VCaP (cell line): ENCODE results near the gene HDAC8.
"Not testable (repeated sequence)": the region's sequence is repeated elsewhere in the genome, so short reads cannot be mapped to it uniquely, and the experiment has no call there.

ENCODE experiments used
- H3K27ac ChIP-seq: fragments of 450-650 bp; 2 replicates; pipeline ENCODE4 v1.5.1; 2017
- TF ChIP-seq, protein P1 (sequence below): fragments of 450-650 bp; conservative IDR thresholded peaks from 2 replicates; pipeline ENCODE4 v1.5.1; 2017; ENCODE audit warnings: mild to moderate bottlenecking, moderate library complexity

The HDAC8 gene

DNA sequence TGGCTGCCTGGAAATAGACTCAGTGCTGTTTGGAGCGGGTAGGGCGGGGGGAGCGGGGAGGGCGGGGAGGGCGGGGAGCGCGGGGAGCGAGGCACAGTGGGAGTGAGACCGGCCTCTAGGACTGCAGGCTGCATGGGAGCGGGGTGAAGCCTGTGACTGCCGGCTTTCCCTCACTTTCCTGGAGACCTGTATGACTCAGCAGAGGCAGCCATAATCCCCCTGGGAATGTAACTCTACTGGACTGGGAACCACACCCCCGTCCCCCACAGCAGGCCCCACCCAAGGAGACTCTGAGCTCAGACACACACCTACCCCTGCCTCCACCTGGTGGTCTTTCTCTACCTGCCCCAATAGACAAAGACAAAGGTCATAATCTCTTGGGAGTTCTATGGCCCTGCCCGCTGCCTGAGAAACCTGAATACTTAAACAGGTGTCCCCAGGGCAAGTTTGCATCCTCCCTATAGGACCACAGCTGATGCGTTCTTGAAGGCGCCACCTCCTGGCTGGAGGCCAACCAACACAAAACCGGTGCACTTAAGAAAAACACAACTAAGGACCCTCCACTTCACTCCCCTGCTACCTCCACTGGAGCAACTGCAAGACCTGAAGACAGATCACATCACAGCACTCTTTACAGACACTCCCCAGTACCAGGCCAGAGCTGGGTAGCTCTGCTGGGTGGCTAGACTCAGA is 18.0 kb downstream of the HDAC8 start:
- TF ChIP-seq, protein P1, sequence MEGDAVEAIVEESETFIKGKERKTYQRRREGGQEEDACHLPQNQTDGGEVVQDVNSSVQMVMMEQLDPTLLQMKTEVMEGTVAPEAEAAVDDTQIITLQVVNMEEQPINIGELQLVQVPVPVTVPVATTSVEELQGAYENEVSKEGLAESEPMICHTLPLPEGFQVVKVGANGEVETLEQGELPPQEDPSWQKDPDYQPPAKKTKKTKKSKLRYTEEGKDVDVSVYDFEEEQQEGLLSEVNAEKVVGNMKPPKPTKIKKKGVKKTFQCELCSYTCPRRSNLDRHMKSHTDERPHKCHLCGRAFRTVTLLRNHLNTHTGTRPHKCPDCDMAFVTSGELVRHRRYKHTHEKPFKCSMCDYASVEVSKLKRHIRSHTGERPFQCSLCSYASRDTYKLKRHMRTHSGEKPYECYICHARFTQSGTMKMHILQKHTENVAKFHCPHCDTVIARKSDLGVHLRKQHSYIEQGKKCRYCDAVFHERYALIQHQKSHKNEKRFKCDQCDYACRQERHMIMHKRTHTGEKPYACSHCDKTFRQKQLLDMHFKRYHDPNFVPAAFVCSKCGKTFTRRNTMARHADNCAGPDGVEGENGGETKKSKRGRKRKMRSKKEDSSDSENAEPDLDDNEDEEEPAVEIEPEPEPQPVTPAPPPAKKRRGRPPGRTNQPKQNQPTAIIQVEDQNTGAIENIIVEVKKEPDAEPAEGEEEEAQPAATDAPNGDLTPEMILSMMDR, result no peak
- H3K27ac ChIP-seq, result no peak overlapping the region

DNA sequence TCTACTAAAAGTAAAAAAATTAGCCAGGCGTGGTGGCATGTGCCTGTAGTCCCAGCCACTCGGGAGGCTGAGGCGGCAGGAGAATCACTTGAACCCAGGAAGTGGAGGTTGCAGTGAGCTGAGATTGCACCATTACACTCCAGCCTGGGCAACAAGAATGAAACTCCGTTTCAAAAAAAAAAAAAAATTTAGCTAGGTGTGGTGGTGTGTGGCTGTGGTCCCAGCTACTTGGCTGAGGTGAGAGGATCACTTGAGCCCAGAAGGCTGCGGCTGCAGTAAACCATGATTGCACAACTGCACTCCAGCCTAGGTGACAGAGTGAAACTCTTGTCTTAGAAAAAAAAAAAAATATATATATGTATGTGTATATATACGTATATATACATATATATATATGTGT is 20.2 kb downstream of the HDAC8 start:
- H3K27ac ChIP-seq, result not testable (repeated sequence)

DNA sequence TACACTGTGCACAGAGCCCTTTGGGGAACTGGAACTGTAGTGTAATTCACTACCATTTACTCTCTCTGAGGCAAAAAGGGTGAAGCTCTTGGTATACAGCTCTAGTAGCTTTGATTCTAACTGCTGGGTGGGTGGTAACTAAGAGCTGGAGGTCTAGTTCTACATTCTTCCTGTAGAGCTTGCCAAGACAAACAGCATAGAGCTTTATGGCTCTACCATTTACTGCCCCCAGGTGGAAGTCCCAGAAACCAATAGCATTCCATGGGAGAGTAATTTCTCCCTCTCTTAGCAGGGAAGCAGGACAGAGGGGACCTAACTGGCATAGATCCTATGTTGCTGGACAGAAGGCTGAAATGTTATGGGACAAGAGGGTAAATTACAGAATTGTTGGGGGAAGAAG is 26.7 kb downstream of the HDAC8 start:
- no peak overlapping the region for H3K27ac ChIP-seq
- TF ChIP-seq, protein P1, result 0 out of 2 replicates have a peak, but pooled peaks have one; percentile 13

DNA sequence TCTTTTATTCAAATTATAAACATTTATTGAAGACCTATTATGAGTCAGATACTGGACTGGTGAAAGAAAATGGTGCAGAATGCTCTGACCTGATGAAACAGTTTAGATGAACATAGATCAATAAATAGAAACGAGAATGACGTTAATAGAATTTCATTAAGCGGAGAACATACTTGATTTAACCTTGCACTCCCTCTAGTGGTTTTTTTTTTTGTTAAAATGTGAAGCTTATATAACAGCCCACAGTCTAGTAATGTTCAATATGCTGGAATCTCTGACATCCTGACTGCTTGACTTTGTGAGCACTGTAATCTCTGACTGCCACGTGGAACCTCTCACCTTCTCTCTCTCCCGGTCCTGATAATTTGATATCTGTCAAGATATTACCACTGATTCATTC is 32.3 kb downstream of the HDAC8 start:
- TF ChIP-seq, protein P1, result peak; percentile 63
- no peak overlapping the region for H3K27ac ChIP-seq

DNA sequence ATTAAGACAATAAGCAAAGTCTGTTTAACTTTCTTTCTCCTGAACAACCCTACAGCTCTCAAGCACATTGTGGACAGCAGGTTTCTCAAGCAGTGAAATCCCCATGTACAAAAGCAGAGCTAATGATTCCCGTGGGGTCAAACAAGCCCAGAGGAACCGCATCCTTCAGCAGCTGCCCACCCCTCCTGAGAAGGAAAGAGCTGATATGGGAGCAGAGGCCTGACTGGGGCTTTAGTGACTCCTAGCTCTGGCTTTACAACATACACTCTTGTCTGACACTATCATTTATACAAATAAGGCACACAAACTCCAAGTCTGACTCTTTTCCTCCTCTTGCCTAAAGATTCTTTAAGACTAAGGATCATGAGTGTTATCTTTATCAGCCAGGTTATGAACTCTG is 32.8 kb downstream of the HDAC8 start:
- TF ChIP-seq, protein P1, result no peak
- no peak overlapping the region for H3K27ac ChIP-seq

DNA sequence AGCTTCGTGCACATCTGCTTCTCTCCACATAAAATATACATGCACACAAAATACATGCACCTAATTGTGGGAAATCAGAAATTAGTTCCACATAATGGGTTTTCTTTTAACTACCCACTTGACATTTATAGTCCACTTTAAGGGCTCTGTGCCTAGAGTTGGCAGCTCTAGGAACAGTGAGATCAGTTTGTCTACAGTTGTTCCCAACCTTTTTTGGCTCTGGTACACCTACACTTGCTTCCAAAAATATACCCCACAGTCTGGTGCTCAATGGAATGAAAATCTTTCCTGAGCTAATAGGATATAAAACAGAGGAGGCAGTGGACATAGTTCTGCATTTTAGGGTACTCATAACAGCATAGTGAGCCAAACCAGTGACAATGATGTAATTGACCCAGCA is 36.1 kb downstream of the HDAC8 start:
- TF ChIP-seq, protein P1, result no peak
- H3K27ac ChIP-seq, result no peak overlapping the region

DNA sequence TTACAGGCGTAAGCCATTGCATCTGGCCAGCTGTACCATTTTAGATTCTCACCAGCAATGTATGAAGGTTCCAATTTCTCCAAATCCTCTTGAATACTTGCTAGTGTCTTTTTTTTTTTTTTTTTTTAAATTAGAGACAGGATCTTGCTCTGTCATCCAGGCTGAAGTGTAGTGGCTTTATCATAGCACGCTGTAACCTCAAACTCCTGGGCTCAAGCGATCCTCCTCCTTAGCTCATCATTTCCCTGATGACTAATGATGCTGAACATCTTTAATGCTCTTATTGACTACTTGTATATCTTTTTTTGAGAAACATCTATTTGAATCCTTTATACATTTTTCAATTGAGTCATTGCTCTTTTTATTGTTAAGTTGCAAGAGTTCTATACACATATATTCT is 40.3 kb downstream of the HDAC8 start:
- H3K27ac ChIP-seq, result no peak overlapping the region
- TF ChIP-seq, protein P1, result no peak
